GM21529 (cell line): Measurements from ENCODE around the gene CNGB1.
"Not testable (repeated sequence)": the region's sequence is repeated elsewhere in the genome, so short reads cannot be mapped to it uniquely, and the experiment has no call there.

Experiments
- ATAC-seq: cut with Tn5 transposase; IDR thresholded peaks from one replicate; pipeline ENCODE4 v1.9.1; 2021; ENCODE audit not compliant: unreplicated experiment

CNGB1 gene

GRCh38 chr16:57912529-57913260 lies 58.2 kb downstream of the CNGB1 start:
- no peak for ATAC-seq

GRCh38 chr16:57911743-57912142 lies 59.2 kb downstream of the CNGB1 start:
- no peak for ATAC-seq

- ATAC-seq: no peak
These were observed 60.2 kb downstream of the CNGB1 start for GRCh38 chr16:57910696-57911095.

- ATAC-seq: no peak
These were observed 62.4 kb downstream of the CNGB1 start for GRCh38 chr16:57908409-57908987.

GRCh38 chr16:57906382-57907316 lies 64.3 kb downstream of the CNGB1 start:
- ATAC-seq: no peak

GRCh38 chr16:57904101-57904500 lies 66.8 kb downstream of the CNGB1 start:
- no peak for ATAC-seq

- no peak for ATAC-seq
These were observed 67.3 kb downstream of the CNGB1 start for GRCh38 chr16:57903656-57904055.

- no peak for ATAC-seq
These were observed 69.4 kb downstream of the CNGB1 start for GRCh38 chr16:57901480-57902069.

- no peak for ATAC-seq
These were observed 70.0 kb downstream of the CNGB1 start for GRCh38 chr16:57900796-57901479.

GRCh38 chr16:57899771-57900661 lies 70.9 kb downstream of the CNGB1 start:
- ATAC-seq: no peak

- no peak for ATAC-seq
These were observed 72.0 kb downstream of the CNGB1 start for GRCh38 chr16:57898961-57899360.

- ATAC-seq: no peak
These were observed 72.9 kb downstream of the CNGB1 start for GRCh38 chr16:57897996-57898395.

GRCh38 chr16:57897053-57897784 lies 73.7 kb downstream of the CNGB1 start:
- no peak for ATAC-seq

- ATAC-seq: not testable (repeated sequence)
These were observed 75.8 kb downstream of the CNGB1 start for GRCh38 chr16:57895081-57895547.

GRCh38 chr16:57894390-57895080 lies 76.4 kb downstream of the CNGB1 start:
- no peak for ATAC-seq

GRCh38 chr16:57893559-57894389 lies 77.2 kb downstream of the CNGB1 start:
- ATAC-seq: no peak

- no peak for ATAC-seq
These were observed 77.7 kb downstream of the CNGB1 start for GRCh38 chr16:57893217-57893558.
